Endothelial cell of umbilical vein (primary cell): ENCODE data around the gene CPNE7. TPM values are rescaled to one million over a fixed set of nuclear protein-coding genes. Genes with fewer than 3 reads are reported as not detected.
A peak's percentile ranks its signal among the peaks of the same experiment; 100 is the strongest.

Source experiments
- BruUV-seq: library from RNA; stranded (reverse); fragments of 400-500 nt; replicated peaks from 2 replicates; lab custom pipeline; 2021; lab: Mats Ljungman, UMichigan
- CTCF ChIA-PET: fragments of 300-600, 350-600 bp; sonication (Branson Sonifier 250); formaldehyde crosslinking; loops from one replicate; lab custom pipeline; 2021; ENCODE audit warnings: antibody characterized with exemption, inconsistent platforms; lab: Charles Lee
- POLR2A ChIA-PET: fragments of 300-600, 350-600 bp; sonication (Branson Sonifier 250); formaldehyde crosslinking; loops from one replicate; lab custom pipeline; 2021; ENCODE audit warnings: antibody characterized with exemption, inconsistent platforms; lab: Charles Lee
- DNase-seq: peaks from one replicate; pipeline ENCODE4 v3.0.0-alpha.2; 2011; ENCODE audit warnings: low read depth, low spot score
- FAIRE-seq: peaks from 2 replicates; lab custom pipeline; 2011; peaks lifted over from hg19 to GRCh38; lab: Jason Lieb, UNC
- H2AFZ ChIP-seq: 2 replicates; pipeline ENCODE4 v1.6.0; 2012; ENCODE audit warnings: low read depth, low read length, control low read depth, inconsistent platforms
- H3K27ac ChIP-seq: 2 replicates; pipeline ENCODE4 v1.5.1; 2011; ENCODE audit warnings: low read depth, mild to moderate bottlenecking, control low read depth, low read length, moderate library complexity; ENCODE audit not compliant: insufficient read depth
- H3K27me3 ChIP-seq, 2 experiments: 2 replicates each; pipeline versions ENCODE4 v1.6.0 to v1.6.1; 2011; ENCODE audit warnings: low read length in 2 of 2, mixed read lengths in 1 of 2; ENCODE audit not compliant: control insufficient read depth in 2 of 2, insufficient read depth in 2 of 2
- H3K36me3 ChIP-seq, 2 experiments: 2 replicates in 1 of 2; 3 replicates in 1 of 2; pipeline ENCODE4 v1.5.1; 2011; ENCODE audit warnings: low read length in 2 of 2, mild to moderate bottlenecking in 1 of 2, moderate library complexity in 1 of 2; ENCODE audit not compliant: control insufficient read depth in 2 of 2, insufficient read depth in 2 of 2; ENCODE audit errors: extremely low read depth in 1 of 2
- H3K4me1 ChIP-seq: 3 replicates; pipeline ENCODE4 v1.5.1; 2011; ENCODE audit warnings: mild to moderate bottlenecking, low read length; ENCODE audit not compliant: control insufficient read depth, insufficient read depth; ENCODE audit errors: extremely low read depth
- H3K4me2 ChIP-seq: 2 replicates; pipeline ENCODE4 v1.6.1; 2011; ENCODE audit warnings: low read length, control low read depth, mixed read lengths; ENCODE audit not compliant: insufficient read depth
- H3K4me3 ChIP-seq, 3 experiments: fragments of 200-600 bp in 1 of 3; sonication (generic), shearing (Covaris generic) in 1 of 3; replicated peaks in 1 of 3; 2 replicates each; pipeline ENCODE4 v1.5.1; 2011 to 2016; ENCODE audit warnings: control low read depth in 3 of 3, low read length in 3 of 3, mild to moderate bottlenecking in 2 of 3, inconsistent platforms in 1 of 3, low read depth in 1 of 3, moderate library complexity in 1 of 3; ENCODE audit not compliant: insufficient read depth in 1 of 3
- H3K79me2 ChIP-seq: 2 replicates; pipeline ENCODE4 v1.6.0; 2012; ENCODE audit warnings: low read length, inconsistent platforms; ENCODE audit not compliant: control insufficient read depth, insufficient read depth
- H3K9ac ChIP-seq: replicated peaks from 2 replicates; pipeline ENCODE3; 2011; ENCODE audit warnings: low read length, control low read depth; ENCODE audit not compliant: insufficient read depth; ENCODE audit errors: extremely low read depth
- H3K9me1 ChIP-seq: replicated peaks from 3 replicates; pipeline ENCODE4 v1.6.0; 2011; ENCODE audit warnings: mild to moderate bottlenecking, low read length; ENCODE audit not compliant: control insufficient read depth, insufficient read depth; ENCODE audit errors: extremely low read depth
- H3K9me3 ChIP-seq: replicated peaks from 2 replicates; pipeline ENCODE4 v1.5.1; 2012; ENCODE audit warnings: low read length, inconsistent platforms; ENCODE audit not compliant: control insufficient read depth, insufficient read depth
- H4K20me1 ChIP-seq: replicated peaks from 2 replicates; pipeline ENCODE3; 2011; ENCODE audit warnings: mild to moderate bottlenecking, low read length; ENCODE audit not compliant: control insufficient read depth, insufficient read depth; ENCODE audit errors: extremely low read depth
- CTCF ChIP-seq, 2 donors: IDR thresholded peaks; 1 replicate in 1 of 2; 2 replicates in 1 of 2; pipeline ENCODE4 v1.5.1; 2011; ENCODE audit warnings: low read length in 2 of 2, mild to moderate bottlenecking in 2 of 2, moderate library complexity in 2 of 2, control low read depth in 1 of 2, inconsistent platforms in 1 of 2, low read depth in 1 of 2; ENCODE audit not compliant: insufficient read depth in 1 of 2; ENCODE audit errors: extremely low read depth in 1 of 2
- EZH2 ChIP-seq: IDR thresholded peaks from 2 replicates; pipeline ENCODE4 v1.6.1; 2012; ENCODE audit warnings: borderline replicate concordance, low read depth, mild to moderate bottlenecking, moderate library complexity, low read length, inconsistent platforms; ENCODE audit not compliant: severe bottlenecking
- FOS ChIP-seq: IDR thresholded peaks from 2 replicates; pipeline ENCODE4 v1.6.1; 2011; ENCODE audit warnings: mild to moderate bottlenecking, low read length, moderate library complexity, borderline replicate concordance; ENCODE audit not compliant: insufficient read depth
- GATA2 ChIP-seq: IDR thresholded peaks from 2 replicates; pipeline ENCODE4 v1.7.0; 2011; ENCODE audit warnings: low read depth, mild to moderate bottlenecking, moderate library complexity, mixed read lengths, low read length; ENCODE audit not compliant: insufficient read length, insufficient read depth
- JUN ChIP-seq: IDR thresholded peaks from 2 replicates; pipeline ENCODE4 v1.6.1; 2011; ENCODE audit warnings: borderline replicate concordance, low read depth; ENCODE audit not compliant: insufficient read length, insufficient read depth
- MAX ChIP-seq: IDR thresholded peaks from 2 replicates; pipeline ENCODE4 v1.6.1; 2011; ENCODE audit not compliant: insufficient read depth, insufficient read length
- MYC ChIP-seq: IDR thresholded peaks from one replicate; pipeline ENCODE4 v1.6.1; 2011; ENCODE audit warnings: mild to moderate bottlenecking, low read depth, low read length
- POLR2A ChIP-seq: IDR thresholded peaks from 2 replicates; pipeline ENCODE4 v1.6.1; 2012; ENCODE audit warnings: low read depth, mild to moderate bottlenecking, control low read depth, low read length
- POLR2AphosphoS5 ChIP-seq: IDR thresholded peaks from 2 replicates; pipeline ENCODE4 v1.6.1; 2012; ENCODE audit warnings: low read depth, mild to moderate bottlenecking, control low read depth, low read length, moderate library complexity; ENCODE audit not compliant: insufficient read depth
- dilution Hi-C: fragments of 300-500 bp; cut with MboI; formaldehyde crosslinking; loops from one replicate; pipeline ENCODE4 v1.15.0; 2019; ENCODE audit warnings: low sequenced_read_pairs; ENCODE audit not compliant: extremely low pct_ligation_motif_present
- intact Hi-C: fragments of 100-400 bp; cut with micrococcal nuclease; formaldehyde crosslinking; loops from one replicate; pipeline ENCODE4 v1.10.0; 2022
- polyA plus RNA-seq, 4 experiments: library from polyadenylated mRNA; depleted of rRNA in 3 of 4; stranded (reverse) in 3 of 4; unstranded in 1 of 4; fragments of >200 nt; gene quantifications; 2 replicates each; pipeline versions ENCODE4 v1.2.1 to v1.2.3, GENCODE V29; 2011 to 2012; ENCODE audit warnings: missing spikeins in 1 of 4
- total RNA-seq: library from RNA; stranded (reverse); gene quantifications from 2 replicates; pipeline ENCODE4 v1.2.3, GENCODE V29; 2021

Gene CPNE7
- total and polyA plus RNA-seq, 2 donors (not counting 3 experiments of a cell fraction or from before 2014, with no cell fraction given) = 2.0 to 5.9 TPM

DNA sequence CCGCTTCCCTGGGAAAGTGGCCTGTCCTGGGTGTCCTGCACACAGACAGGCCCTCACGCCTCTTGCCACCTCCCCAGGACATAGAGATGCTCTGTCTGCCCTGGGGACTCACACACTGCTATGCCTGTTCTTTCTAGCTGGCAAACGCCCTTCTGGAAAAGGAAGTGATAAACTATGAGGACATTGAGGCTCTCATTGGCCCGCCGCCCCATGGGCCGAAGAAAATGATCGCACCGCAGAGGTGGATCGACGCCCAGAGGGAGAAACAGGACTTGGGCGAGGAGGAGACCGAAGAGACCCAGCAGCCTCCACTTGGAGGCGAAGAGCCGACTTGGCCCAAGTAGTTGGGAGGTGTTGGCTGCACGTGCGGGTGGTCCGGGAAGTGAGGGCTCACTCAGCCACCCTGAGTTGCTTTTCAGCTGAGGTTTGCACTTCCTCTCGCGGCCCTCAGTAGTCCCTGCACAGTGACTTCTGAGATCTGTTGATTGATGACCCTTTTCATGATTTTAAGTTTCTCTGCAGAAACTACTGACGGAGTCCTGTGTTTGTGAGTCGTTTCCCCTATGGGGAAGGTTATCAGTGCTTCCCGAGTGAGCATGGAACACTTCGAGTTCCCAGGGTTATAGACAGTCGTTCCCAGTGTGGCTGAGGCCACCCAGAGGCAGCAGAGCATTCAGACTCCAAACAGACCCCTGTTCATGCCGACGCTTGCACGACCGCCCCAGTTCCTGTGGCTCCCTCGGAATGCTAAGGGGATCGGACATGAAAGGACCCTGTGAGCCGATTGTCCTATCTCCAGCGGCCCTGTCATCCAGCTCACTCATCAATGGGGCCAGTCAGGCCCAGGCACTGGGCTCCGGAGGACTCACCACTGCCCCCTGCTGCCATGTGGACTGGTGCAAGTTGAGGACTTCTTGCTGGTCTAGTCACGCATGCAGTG lies 18.5 kb upstream of the CPNE7 start:
- no peak overlapping the region for H3K27ac ChIP-seq
- H3K27me3 ChIP-seq = no peaks in the 10 kb centered on the region
- no peak overlapping the region for H3K4me2 ChIP-seq
- no peak overlapping the region for H3K9ac ChIP-seq
- H3K36me3 ChIP-seq = peaks cover 4 to 25% of the 10 kb centered on the region in 2 experiments
- POLR2A ChIA-PET = interaction anchor here (0.5 kb wide), 1 partner anchor 23 kb away, joined by 3 read pairs; no protein-coding TSS in a partner anchor
- FAIRE-seq (peak; percentile 96), DNase-seq (peak; percentile 85)
- H3K4me3 ChIP-seq = no peak overlapping the region
- H3K9me3 ChIP-seq = no peaks in the 10 kb centered on the region
- H3K9me1 ChIP-seq = no peaks in the 10 kb centered on the region
- dilution Hi-C loops = no loop called here
- no peak overlapping the region for H2AFZ ChIP-seq
- CTCF ChIA-PET = interaction anchor here (0.5 to 2.0 kb wide), 36 partner anchors 8 to 699 kb away, joined by 3 to 23 read pairs (median 4); partner anchors contain the start of genes SPG7 and ZNF778
- TF ChIP-seq MYC (no peak), JUN (no peak), GATA2 (no peak), FOS (no peak), MAX (peak; percentile 27), POLR2AphosphoS5 (no peak), POLR2A (no peak), CTCF (IDR thresholded peaks at IDR 0.05; ENCODE audit: extremely low read depth in 1 of 2, insufficient read depth in 1 of 2, low read depth in 1 of 2, low read length in 2 of 2) (peak; percentile 88 to 93), EZH2 (no peak)
- no TSS peak for BruUV-seq
- H4K20me1 ChIP-seq = peaks cover 3% of the 10 kb centered on the region
- intact Hi-C loops = loop anchor here (1.0 to 5.0 kb wide), 3 partner anchors 22 to 224 kb away; no protein-coding TSS in a partner anchor
- peaks cover 15% of the 10 kb centered on the region for H3K79me2 ChIP-seq
- peaks cover 6% of the 10 kb centered on the region for H3K4me1 ChIP-seq
